Right forelimb (tissue), 1 donor: ENCODE results near the gene UBL4B.
A peak's percentile ranks its signal among the peaks of the same experiment; 100 is the strongest.

Experiments
- DNase-seq: peaks from one replicate; pipeline ENCODE4 v3.0.0-alpha.2; 2018

UBL4B gene

DNA sequence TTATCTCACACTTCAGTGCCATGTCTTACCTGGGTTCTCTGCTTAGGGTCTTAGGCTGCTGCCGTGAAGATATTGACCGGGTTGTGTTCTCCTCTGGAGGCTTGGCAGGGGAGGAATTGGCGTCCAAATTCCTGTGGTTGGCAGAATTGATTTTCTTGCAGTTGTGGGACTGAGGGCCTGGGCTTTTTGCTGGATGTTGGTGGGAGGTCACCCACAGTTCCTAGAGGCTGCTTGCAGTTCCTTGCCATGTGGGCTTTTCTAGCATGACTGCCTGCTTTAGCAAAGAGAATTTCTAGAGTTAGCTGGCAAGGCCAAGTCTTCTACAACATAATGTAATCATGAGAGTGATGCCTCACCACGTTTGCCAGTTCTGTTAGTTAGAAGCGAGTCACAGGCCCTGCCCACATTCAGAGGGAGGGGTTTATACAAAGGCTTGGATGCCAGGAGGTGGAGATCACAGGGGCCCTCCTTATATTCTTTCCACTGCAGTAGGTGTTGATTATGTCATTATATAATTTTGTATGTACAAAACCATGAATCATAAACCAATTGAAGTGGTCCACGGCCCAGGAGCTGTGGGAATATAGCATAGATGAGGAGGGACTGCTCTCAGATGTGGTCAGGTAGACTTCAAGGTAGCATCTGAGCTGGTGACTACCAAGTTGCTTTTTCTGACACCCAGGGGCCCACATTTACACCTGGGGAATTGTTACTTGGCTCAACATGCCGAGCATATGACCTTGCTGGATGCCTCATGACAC lies 6.6 kb downstream of the UBL4B start:
- no peak for DNase-seq

DNA sequence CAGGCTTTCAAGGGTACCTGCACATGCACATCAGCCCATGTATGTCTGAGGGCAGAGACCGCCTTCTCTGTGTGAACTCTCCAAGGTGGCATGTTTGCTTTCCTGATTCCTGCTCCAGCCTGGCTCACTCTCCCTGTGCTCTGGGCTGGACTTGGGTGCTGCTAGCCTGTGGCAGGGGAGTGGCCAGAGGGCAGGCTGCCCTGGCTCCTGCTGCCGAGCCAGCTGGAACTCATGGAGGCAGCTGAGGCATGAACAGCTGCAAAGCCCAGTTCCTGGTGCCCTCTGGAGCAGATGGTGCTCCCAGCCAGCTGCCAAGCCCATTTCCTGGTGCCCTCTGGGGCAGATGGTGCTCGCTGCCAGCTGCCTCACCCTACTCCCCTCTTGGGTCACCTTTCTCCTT lies 7.6 kb downstream of the UBL4B start:
- no peak for DNase-seq

DNA sequence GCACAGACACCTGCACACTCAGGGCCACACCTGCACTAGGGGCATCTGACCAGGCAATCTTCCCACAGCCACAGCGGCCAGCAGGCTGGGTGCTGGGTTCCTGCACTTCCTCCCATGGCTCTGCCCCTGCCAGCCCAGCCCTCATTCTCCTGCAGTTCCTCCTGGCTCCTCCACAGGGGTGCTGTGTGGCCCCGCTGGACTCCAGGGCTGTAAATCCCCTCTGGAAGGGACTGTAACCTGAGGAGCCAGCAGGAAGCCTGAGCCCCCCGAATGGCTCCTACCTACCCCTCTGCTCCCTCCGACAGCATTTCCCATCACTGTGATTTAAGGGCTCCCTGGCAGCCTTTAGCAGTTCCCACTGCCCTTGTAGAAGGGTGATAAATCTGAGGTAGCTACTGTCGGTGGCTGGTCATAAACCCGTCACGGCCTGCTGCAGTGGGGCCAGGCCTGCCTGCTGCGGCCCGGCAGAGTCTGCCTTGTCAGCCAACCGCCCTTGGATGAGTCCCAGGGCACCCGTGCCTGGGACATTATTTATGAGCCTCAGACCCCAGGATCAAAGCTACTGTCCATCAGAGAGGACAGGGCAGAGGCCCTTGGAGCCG lies 8.8 kb downstream of the UBL4B start:
- no peak for DNase-seq

DNA sequence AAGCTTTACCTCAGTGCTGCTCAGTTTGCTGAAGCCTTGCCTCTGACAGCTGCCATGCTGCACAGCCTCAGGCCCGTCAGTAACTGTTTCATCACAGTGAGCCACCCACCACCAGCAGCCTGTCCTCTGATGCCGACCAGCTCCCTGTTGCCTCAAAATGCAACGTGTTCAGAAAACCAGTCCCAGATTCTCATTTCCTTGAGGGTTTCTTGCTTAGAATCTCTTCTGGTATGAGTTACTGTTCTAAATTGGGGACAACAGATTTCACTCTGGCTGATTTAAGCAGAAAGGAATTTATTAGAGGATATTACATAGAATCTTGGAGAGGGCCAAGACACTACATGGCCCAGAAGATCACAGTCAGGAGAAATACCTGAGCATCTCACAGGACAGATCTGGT lies 11.0 kb downstream of the UBL4B start:
- DNase-seq, result no peak

DNA sequence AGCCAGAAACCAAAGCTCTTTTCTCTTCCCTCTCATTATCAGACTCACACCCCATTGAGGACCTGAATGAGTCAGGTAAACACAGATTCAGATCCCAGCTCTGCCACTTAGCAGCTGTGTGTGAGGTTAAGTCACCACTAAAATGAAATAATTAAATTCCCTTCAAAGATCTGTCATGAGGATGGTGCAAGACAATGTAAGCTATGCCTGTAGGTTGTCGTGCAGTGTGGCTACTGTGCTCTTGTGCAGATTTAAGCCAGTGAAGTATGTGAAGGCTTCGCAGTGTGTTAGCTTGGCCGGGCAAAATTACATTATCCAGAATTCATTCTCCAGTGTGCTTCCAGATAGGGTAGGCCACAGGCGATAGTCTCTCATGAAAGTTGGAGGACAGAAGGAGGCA lies 13.6 kb downstream of the UBL4B start:
- DNase-seq, result no peak

DNA sequence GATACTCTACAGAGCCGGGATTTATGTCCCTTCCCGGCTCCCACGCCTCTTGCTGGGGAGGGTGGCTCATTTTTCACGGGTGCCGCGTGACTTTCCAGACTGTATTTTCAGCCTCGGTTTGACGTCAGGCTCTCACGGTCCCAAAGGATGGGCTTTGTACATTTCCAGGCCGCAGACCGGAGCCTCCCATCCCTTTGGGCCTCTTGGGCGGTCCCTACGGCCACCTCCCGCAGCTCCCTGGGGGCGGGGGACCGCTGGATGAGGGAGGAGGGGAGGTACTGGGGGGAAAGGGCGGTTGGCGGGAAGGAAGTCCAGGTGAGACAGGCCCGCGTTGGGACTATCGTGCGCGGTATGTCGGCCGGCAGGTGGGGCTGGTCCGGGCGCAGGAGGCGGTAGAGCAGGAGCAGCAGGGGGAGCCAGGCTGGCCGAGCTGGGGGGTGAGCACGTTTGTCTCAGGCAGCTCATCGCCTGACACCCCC lies 17.9 kb downstream of the UBL4B start:
- DNase-seq, result no peak

DNA sequence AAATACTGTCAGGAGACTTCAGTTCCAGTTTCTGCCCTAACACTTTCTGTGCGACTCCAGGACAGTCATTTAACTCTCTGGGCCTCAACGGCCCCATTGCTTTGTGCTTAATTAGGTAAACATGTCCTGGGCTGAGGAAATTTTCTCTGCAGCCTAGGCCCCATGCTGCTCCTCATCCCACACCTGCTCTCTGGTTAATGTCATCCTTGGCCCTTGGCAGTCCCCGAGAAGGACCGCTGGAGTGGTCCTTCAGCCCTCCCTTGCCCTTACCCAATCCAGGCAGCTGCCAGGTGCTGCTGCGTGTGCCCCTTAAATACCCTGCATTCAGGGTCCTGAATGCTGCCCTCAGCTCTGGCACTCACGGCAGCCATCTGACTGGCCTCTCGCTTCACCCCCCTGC lies 18.7 kb downstream of the UBL4B start:
- no peak for DNase-seq

DNA sequence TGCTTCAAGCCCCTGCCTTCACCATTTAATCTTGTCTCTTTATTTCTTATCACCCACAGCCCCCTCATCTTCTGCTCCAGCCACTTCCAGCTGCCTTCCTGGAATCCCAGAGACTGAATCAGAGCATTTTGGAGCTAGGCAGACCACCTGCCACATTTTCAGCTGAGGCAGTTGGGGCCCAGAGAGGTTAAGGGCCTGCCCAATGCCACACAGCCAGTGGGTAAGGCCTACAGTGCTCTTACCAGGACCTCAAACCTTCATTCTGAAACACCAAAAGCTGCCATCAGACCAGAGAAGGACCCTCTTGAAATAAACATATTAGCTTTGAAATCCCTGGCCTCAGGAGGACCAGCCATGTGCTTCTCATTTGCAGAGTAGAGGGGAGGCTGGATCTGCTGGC lies 20.4 kb downstream of the UBL4B start:
- DNase-seq, result no peak

DNA sequence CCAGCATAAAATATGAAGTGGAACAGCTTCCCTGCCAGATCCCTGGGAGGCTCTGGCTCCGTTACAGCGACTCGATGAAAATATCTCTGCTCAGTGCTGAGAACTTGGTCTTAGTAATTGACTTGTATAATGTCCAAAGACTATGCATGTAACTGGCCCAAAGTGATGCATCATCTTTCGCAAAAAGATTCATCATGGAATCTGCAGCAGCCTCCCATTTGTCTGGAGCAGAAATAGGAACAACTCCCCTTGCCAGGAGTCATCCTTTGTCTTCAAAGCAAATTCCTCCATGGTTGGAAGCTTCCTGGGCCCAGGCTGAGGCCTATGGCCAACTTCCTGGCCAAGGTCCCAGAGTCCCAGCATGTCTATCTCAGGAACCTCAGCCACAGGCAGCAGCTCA lies 21.2 kb downstream of the UBL4B start:
- DNase-seq, result no peak

DNA sequence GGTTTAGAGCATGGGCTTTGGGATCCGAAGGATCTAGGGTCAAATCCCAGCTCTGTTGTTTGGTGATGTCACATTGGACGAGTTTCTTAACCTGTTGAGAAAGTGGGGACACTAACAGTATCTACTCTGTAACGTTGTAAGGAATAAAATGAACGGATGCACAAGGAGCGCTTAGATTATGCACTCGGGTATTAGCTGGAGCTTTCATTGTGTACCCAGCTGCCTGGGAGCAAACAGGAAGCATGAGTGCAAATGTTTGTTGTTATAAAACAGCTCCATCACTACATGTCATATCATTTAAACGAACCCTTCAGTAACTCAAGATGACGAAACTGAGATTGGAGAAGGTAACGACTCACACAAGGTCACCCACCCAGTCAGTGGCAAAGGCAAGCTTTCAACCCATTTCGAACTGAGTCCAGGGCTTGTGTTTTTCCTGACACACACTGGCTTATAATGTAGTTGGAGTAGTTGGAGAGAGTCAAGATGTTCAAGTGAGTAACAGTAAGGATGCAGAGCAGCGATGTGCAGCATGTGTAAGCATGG lies 21.9 kb downstream of the UBL4B start:
- DNase-seq, result no peak

DNA sequence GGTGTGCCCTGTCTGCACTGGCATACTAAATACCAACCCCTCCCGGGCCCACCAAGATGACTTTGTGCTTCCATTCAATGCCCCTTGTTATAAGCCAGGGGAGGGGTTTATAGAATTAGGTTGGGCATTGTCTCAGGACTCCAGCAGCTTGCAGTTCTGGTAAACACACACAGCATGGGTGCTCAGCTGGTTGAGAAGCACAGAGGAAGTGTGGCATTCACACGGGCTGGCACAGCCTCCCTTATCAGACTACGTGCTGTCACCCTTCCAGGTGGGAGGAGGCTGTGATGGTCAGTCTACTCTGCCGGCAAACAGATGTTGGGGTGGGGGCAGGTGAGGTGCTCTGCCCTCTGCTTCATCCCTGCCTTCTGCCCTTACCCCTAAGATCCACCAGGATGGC lies 23.0 kb downstream of the UBL4B start:
- DNase-seq, result no peak

DNA sequence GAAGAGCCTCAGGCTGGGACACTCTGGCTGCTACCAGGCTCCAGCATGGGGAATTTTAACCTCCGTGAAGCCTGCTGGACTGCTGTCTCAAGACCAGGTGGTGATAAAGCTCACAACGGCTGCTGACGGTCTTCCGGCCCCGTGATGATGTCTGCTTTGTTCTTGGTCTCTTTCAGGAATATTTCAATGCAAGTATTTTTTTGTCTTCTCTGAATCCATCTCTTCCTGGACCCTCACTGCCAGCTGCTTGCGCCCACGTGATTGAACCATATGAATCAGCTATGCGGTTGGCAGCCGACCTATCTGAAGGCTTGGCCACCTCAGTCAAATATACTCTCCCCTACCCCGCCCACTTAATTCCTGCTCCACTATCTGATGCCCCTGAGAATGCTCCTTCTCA lies 23.4 kb downstream of the UBL4B start:
- no peak for DNase-seq

DNA sequence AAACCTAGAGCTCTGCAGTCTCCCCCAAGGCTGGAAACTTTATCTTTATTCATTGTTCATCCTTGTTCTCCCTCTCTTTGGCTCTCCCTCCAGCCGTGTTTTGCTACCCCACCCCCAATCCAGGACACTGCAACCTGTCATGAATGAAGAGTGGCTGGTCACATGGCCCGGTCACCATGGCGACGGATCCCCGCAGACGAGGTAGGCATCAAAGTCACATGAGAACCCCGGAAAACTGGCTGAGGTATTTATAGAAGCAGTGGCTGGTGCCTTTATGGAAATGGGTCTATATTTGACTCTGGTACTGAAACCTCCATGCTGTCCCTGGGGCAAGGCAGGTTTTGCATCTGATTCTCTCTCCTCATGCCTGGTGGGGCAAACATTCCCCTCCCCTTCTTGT lies 24.7 kb downstream of the UBL4B start:
- no peak for DNase-seq

DNA sequence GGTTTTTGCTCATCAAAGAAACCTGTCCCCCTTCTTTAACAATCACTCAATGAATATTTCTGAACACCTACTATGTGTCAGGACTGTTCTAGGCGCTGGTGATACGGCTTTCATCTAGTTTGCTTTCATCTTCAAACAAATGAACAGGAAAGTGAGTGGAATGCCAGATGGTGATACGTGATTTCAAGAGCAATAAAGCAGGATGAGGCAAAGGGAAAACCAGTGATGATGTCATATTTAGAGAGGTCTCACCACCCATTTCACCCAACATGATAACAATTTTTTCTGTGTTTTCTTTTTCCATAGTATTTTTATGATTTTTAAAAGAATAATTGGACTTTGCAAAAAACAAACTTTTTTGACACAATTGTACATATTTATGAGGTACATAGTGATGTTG lies 26.7 kb downstream of the UBL4B start:
- no peak for DNase-seq

DNA sequence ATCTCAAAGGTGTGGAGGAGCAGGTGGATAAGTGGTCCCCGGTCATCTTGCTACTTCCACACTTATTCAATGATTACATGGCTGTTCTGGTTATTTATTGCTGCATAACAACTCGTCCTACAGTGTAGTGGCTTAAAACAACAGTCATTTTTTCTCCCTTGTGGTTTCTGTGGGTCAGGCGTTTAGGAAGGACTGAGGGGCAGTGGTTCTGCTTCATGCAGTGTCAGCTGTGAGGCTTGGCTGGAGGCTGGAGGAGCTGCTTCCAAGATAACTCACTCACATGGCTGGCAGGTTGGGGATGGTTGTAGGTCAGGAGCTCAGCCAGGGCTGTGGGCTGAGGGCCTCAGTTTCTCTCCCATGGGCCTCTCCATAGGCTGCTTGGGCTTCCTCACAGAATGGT lies 32.1 kb downstream of the UBL4B start:
- DNase-seq, result no peak

DNA sequence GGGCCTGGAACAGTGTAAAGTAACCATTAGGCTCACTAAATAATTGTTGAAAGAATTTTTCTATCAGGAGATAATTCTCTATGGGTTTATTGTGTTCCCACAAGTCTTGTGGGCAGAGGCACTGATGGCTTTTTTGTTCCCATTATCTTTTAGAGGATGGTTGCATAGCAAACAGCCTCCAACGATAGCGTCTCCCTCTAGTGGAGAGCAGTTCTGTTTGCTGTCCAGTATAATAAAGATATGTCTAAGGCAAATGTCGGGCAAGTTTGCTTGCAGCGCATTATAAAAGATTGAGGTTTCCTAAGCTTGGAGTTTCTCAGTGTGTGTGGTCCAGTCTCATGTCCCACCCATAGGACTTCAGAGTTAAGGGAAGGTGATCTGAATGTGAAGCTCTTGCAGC lies 36.7 kb downstream of the UBL4B start:
- DNase-seq, result no peak

DNA sequence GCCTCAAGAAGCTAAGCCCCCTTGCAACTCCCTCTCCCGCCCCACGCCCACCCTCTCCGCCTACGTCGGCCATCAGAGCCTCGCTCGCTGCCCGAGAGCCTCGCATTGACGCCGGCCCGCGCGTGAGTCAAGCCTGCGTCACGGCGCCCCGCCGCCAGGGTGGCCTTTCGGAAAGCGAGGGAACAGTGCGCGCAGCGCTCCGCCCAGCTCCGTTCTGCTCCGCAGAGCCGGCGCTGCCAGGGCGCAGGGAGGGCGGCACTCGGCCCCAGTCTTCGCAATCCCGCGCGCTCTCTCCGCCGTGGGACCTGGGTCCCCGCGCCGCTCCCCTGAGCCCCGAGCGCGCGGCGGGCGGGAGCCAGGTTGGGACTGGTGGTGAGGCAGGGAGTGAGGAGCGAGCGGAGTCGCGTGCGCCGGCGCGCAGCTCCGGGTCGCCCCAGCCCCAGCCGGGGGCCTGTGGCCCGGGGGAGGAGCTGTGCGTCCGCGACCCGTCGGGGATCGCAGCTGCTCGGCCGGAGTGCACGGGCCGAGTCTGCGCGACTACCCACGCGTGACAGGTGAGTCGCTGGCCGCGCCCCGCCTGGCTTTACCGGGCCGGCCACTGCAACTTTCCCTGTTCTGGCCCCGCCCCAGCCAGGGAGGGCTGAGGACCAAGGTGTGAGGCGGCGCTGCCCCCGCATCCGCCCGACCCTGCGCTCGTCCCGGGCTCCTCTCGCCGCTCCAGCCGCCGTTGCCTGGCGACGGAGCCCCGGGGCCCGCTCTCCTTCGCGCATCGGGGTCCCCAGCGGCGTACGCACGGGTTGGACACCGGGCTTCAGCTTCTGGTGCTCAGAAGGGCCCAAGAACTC lies 38.3 kb downstream of the UBL4B start, which contains the start of gene SLC6A17:
SLC6A17 (plus strand) TSS at position 165 of the 845 bp plus-strand sequence. CDS start 16,436 bp downstream, outside the sequence.
- no peak for DNase-seq

DNA sequence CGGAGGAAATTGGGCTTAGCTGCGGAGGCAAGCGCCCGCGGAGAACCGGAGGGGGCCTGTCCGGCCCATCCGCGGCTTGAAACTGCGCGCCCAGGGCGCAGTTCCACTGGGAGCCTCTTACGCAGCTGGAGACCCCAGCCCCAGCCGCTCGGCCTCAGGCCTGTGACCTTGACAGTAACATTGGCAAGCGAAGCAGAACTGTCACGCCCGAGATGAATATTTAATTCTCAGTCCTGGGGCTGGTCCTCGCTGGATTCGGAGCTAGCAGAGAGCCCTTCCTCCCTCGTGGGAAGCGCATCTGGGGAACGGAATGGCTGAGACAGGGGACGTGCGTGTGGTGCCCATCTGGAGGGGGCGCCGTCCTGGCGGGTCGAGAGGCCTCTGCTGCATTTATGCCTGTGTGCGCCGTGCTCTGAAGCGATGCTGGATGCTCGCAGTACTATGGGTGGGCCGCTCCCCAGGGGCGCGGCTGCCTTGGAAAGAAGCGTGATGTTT lies 39.0 kb downstream of the UBL4B start:
- DNase-seq, result no peak

DNA sequence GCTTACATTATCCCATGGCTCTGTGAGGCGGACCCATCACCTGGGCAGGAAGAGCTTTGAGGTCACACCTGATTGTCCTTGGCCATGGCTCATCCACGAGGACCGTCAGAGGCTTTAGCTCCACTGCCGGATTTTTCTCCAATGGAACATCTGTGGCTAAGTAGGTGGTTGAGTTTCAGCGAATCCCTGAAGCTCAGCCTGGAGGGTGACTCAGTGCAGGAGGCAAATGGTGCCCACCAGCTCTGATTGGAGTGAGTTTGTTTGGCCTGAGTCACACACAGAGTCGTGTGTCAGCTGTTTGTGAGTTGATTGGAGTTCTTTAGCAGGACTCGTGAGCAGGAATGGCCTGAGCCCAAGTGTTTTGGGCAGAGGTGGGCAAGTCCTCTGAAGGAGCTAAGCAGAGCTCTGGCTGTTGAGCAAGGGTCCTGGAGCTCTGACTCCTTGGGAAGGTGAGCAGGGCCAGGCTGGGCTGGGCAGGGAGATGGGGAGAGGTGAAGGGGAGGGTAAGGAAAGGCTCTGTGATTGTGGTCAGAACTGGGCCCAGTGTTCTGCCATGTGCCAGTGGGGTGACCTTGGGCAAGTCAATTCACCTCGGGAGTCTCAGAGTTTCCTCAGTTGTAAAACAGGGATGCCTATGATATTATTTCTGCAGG lies 40.0 kb downstream of the UBL4B start:
- DNase-seq, result no peak

DNA sequence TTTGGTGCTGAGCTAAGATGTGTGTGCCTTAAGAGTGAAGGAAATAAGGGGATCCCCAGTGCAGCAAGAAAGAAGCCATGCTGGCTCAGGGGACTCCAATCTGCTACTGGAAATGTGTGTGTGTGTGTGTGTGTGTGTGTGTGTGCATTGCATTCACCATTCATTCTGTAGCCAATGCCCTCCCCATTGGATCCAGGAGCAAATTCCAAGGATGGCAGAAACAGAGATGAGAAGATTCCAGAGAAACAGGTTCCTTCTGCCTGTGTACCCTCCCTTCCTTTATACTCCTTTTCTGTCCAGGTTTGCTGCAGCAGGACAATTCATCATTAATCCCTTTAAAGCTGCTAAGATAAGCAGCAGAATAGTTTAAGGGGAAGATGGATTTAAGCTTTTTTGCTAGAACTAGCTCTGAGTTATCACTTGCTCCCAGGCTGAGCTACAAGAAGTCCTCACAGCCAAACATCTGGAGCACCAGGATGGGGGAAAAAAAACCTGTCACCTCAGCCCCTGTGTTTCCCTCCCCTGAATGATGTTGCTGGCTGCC lies 41.2 kb downstream of the UBL4B start:
- no peak for DNase-seq

DNA sequence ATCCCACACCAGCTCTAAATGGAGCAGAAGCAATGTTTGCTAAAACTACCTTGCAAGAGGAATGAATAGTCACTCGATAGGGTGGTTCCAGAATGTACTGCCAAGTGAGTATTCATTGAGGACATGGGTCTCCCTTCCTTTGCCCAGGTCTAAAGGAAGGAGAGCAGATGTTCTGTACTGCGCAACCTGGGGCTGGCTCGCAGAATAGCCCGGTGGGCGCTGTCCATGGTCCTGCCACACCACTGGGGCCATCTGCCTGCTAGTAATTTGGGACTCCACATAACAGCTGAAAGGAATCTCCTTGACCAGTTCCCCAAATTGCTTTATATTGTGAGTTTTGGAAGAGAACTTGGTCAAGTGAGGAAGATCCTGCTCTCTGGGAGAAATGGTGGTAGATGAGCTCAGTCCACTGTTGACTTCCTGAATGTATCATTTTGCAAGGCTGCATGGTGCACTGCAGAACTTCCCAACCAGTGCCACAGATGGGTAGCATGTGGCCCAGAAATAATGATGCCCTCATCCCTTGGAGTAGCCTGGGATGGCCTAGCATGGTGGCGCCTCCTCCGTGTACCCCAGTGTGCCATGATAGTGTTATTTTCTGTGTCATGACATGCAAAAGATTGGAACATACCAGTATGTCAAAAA lies 43.8 kb downstream of the UBL4B start:
- DNase-seq, result peak; percentile 86

DNA sequence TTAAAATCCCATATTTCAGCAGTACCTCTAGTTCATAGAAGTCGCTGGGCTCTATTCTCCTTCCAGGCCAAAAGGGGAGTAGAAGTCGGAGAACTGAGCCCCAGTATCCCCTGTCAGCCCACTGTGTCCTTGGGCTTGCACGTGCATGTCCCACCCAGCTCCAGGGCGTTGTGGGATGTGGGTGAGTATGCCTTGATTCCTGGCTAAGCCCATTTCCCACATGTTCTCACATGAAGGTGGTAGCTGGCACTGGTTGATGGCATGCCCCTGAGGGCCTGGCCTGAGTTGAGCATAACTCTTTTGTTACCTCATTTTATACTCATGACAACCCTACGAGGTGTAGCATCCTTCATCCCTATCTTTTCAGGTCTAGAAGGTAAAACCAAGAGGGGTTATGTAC lies 46.0 kb downstream of the UBL4B start:
- DNase-seq, result no peak
